Mesothelial cell of epicardium (in vitro differentiated cells): Measurements from ENCODE around the gene MGRN1. TPM values are rescaled to one million over a fixed set of nuclear protein-coding genes. Genes with fewer than 3 reads are reported as not detected.

Experiments used
- DNase-seq, 2 experiments: peaks; one replicate each; pipeline ENCODE4 v3.0.0; 2021; ENCODE audit warnings: low spot score in 2 of 2; ENCODE audit not compliant: unreplicated experiment in 2 of 2
- H3K27ac Mint-ChIP-seq: 2 replicates; pipeline ENCODE4 v1.8.0; 2021; ENCODE audit warnings: mixed read lengths
- H3K27me3 Mint-ChIP-seq: 2 replicates; pipeline ENCODE4 v1.8.0; 2021; ENCODE audit warnings: low read depth, mixed read lengths
- H3K36me3 Mint-ChIP-seq: 2 replicates; pipeline ENCODE4 v1.8.0; 2021; ENCODE audit warnings: mixed read lengths
- H3K4me1 Mint-ChIP-seq: 2 replicates; pipeline ENCODE4 v1.8.0; 2021; ENCODE audit warnings: mixed read lengths
- H3K4me3 Mint-ChIP-seq: 2 replicates; pipeline ENCODE4 v1.8.0; 2021; ENCODE audit warnings: mild to moderate bottlenecking, moderate library complexity, mixed read lengths
- H3K9me3 Mint-ChIP-seq: 2 replicates; pipeline ENCODE4 v1.8.0; 2021; ENCODE audit warnings: mixed read lengths
- total RNA-seq: library from RNA; stranded (reverse); gene quantifications from 3 replicates; pipeline ENCODE4 v1.2.1, GENCODE V29; 2021
- TF ChIP-seq, protein P1 (sequence below): fragments of 200-600 bp; sonication (generic); IDR thresholded peaks from one replicate; pipeline ENCODE4 v1.5.0; 2021; ENCODE audit warnings: antibody characterized with exemption; ENCODE audit not compliant: unreplicated experiment

Gene MGRN1
- total RNA-seq, 1 donor from 2014 or later: 110 TPM

DNA sequence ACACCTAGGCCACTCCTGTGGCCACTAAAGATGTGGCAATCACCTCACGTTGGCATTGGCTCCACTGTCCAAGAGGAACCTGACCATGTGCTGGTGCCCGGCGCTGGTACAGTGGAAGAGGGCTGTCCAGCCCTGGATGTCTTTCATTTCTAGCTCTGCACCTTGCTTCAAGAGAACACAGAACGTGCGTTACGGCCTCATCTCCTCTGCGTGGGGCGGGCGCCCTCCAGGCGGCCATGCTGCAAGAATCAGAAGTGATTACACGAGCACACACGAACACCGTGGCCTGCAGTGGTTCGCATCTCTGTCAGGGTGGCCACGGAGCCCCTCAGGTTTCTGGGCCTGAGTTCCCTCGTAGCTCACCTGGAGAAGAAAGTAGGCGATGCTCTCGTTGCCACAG, 102.0 kb downstream of the MGRN1 start:
- DNase-seq: no peak
- no peaks in the 10 kb centered on the region for H3K4me1 Mint-ChIP-seq
- TF ChIP-seq, protein P1, sequence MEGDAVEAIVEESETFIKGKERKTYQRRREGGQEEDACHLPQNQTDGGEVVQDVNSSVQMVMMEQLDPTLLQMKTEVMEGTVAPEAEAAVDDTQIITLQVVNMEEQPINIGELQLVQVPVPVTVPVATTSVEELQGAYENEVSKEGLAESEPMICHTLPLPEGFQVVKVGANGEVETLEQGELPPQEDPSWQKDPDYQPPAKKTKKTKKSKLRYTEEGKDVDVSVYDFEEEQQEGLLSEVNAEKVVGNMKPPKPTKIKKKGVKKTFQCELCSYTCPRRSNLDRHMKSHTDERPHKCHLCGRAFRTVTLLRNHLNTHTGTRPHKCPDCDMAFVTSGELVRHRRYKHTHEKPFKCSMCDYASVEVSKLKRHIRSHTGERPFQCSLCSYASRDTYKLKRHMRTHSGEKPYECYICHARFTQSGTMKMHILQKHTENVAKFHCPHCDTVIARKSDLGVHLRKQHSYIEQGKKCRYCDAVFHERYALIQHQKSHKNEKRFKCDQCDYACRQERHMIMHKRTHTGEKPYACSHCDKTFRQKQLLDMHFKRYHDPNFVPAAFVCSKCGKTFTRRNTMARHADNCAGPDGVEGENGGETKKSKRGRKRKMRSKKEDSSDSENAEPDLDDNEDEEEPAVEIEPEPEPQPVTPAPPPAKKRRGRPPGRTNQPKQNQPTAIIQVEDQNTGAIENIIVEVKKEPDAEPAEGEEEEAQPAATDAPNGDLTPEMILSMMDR: no peak
- no peaks in the 10 kb centered on the region for H3K9me3 Mint-ChIP-seq
- no peak overlapping the region for H3K4me3 Mint-ChIP-seq
- H3K27me3 Mint-ChIP-seq: no peaks in the 10 kb centered on the region
- H3K27ac Mint-ChIP-seq: no peak overlapping the region
- H3K36me3 Mint-ChIP-seq: peaks cover 21% of the 10 kb centered on the region

GRCh38 chr16:4728676-4729075, 104.0 kb downstream of the MGRN1 start:
- H3K36me3 Mint-ChIP-seq: peaks cover 21% of the 10 kb centered on the region
- DNase-seq: no peak
- TF ChIP-seq, protein P1: no peak
- peaks cover 7% of the 10 kb centered on the region for H3K4me1 Mint-ChIP-seq
- no peaks in the 10 kb centered on the region for H3K9me3 Mint-ChIP-seq
- no peak overlapping the region for H3K4me3 Mint-ChIP-seq
- H3K27ac Mint-ChIP-seq: no peak overlapping the region
- H3K27me3 Mint-ChIP-seq: no peaks in the 10 kb centered on the region

DNA sequence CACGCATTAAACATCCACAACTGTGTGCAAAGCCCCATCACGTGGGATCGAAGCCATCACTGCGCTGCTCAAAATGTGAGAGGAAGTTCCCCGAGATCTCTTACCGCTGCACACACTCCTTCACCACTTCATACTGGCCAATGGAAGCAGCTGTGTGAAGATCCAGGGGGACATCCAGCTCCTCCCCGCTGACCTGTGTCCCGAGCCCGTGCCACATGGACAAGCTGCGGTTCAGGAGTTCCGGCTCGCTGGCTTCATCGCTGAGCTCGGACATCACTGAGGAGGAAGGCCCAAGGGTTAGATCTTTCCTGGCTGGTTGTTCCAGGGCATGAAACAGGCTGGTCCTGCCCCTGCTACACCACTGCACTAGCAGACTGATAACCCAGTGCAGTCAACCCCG, 105.2 kb downstream of the MGRN1 start:
- no peak overlapping the region for H3K27ac Mint-ChIP-seq
- peaks cover 21% of the 10 kb centered on the region for H3K36me3 Mint-ChIP-seq
- no peaks in the 10 kb centered on the region for H3K27me3 Mint-ChIP-seq
- H3K4me3 Mint-ChIP-seq: no peak overlapping the region
- TF ChIP-seq, protein P1: no peak
- DNase-seq: no peak
- H3K4me1 Mint-ChIP-seq: peaks cover 7% of the 10 kb centered on the region
- no peaks in the 10 kb centered on the region for H3K9me3 Mint-ChIP-seq

DNA sequence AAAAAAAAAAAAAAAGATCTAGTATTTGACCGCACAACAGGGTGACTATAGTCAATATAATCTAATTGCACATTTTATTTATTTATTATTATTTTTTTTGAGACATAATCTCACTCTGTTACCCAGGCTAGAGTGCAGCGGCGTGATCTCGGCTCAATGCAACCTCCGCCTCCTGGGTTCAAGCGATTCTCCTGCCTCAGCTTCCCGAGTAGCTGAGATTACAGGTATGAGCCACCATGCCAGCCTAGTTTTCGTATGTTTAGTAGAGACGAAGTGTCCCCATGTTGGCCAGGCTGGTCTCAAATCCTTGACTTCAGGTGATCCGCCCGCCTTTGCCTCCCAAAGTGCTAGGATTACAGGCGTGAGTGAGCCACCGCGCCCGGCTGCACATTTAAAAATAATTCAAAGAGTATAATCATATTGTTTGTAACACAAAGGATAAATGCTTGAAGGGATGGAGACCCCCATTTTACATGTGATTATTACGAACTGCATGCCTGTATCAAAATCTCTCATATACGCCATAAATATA, 108.7 kb downstream of the MGRN1 start:
- Mint-ChIP-seq H3K4me1 (peaks cover 13% of the 10 kb centered on the region), H3K27ac (peak overlapping the region; percentile 94), H3K36me3 (peaks cover 15% of the 10 kb centered on the region), H3K9me3 (no peaks in the 10 kb centered on the region), H3K27me3 (no peaks in the 10 kb centered on the region), H3K4me3 (peak overlapping the region; percentile 93)
- no peak for DNase-seq
- TF ChIP-seq, protein P1: no peak

GRCh38 chr16:4733747-4734062, 109.1 kb downstream of the MGRN1 start:
- no peaks in the 10 kb centered on the region for H3K27me3 Mint-ChIP-seq
- H3K27ac Mint-ChIP-seq: peak overlapping the region; percentile 94
- H3K36me3 Mint-ChIP-seq: peaks cover 11% of the 10 kb centered on the region
- no peak for DNase-seq
- H3K4me3 Mint-ChIP-seq: peak overlapping the region; percentile 93
- TF ChIP-seq, protein P1: no peak
- H3K9me3 Mint-ChIP-seq: no peaks in the 10 kb centered on the region
- peaks cover 13% of the 10 kb centered on the region for H3K4me1 Mint-ChIP-seq
